ENCODE results near the gene TTC27. TPM values are rescaled to one million over a fixed set of nuclear protein-coding genes. Genes with fewer than 3 reads are reported as not detected.

The TTC27 gene
- total and polyA plus RNA-seq, 2 of the 13 experiments (the other 11 are each of a cell fraction or from before 2014, with no cell fraction given) = 26.7 to 44.7 TPM

GRCh38 chr2:32773448-32773808 is 145.6 kb downstream of the TTC27 start:
- no TSS peak for BruUV-seq (replicated peaks)
- Histone ChIP-seq H3K9me3 (ENCODE audit: low read length) (no peaks in the 10 kb centered on the region), H2AFZ (ENCODE audit: low read length) (no peak overlapping the region), H4K20me1 (ENCODE audit: insufficient read depth, low read length) (no peaks in the 10 kb centered on the region), H3K4me2 (ENCODE audit: low read depth, low read length) (no peak overlapping the region), H3K27me3 (ENCODE audit: control insufficient read depth in 1 of 2, insufficient read depth in 2 of 2, low read length in 2 of 2) (no peaks in the 10 kb centered on the region), H3K9ac (ENCODE audit: insufficient read depth, low read depth, low read length) (no peak overlapping the region), H3K36me3 (replicated peaks in 1 of 2; ENCODE audit: control insufficient read depth in 1 of 2, insufficient read depth in 2 of 2, low read length in 2 of 2) (no peaks in the 10 kb centered on the region; a peak in 2 of 5 replicates), H3K4me1 (ENCODE audit: insufficient read depth, low read length) (peaks cover 11% of the 10 kb centered on the region), H3K27ac (ENCODE audit: extremely low read length, insufficient read depth, low read length) (no peak overlapping the region), H3K79me2 (ENCODE audit: insufficient read depth, low read length) (no peaks in the 10 kb centered on the region), H3K4me3 (replicated peaks in 1 of 3; ENCODE audit: insufficient read depth in 1 of 3, low read depth in 2 of 3, low read length in 3 of 3) (no peak overlapping the region)
- ATAC-seq = no peak
- TF ChIP-seq, protein P1, sequence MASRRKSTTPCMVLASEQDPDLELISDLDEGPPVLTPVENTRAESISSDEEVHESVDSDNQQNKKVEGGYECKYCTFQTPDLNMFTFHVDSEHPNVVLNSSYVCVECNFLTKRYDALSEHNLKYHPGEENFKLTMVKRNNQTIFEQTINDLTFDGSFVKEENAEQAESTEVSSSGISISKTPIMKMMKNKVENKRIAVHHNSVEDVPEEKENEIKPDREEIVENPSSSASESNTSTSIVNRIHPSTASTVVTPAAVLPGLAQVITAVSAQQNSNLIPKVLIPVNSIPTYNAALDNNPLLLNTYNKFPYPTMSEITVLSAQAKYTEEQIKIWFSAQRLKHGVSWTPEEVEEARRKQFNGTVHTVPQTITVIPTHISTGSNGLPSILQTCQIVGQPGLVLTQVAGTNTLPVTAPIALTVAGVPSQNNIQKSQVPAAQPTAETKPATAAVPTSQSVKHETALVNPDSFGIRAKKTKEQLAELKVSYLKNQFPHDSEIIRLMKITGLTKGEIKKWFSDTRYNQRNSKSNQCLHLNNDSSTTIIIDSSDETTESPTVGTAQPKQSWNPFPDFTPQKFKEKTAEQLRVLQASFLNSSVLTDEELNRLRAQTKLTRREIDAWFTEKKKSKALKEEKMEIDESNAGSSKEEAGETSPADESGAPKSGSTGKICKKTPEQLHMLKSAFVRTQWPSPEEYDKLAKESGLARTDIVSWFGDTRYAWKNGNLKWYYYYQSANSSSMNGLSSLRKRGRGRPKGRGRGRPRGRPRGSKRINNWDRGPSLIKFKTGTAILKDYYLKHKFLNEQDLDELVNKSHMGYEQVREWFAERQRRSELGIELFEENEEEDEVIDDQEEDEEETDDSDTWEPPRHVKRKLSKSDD (CRISPR knock-in tag; IDR thresholded peaks at IDR 0.05; ENCODE audit: low read depth) = no peak
- TF ChIP-seq NFRKB (IDR thresholded peaks at IDR 0.05) (no peak), SIN3A (IDR thresholded peaks at IDR 0.05; ENCODE audit: borderline replicate concordance, low read depth, low read length) (no peak), WIZ (CRISPR knock-in tag; IDR thresholded peaks at IDR 0.05) (no peak), ZNF484 (CRISPR knock-in tag; IDR thresholded peaks at IDR 0.05; ENCODE audit: borderline replicate concordance, low read depth) (no peak), NFYB (CRISPR knock-in tag; IDR thresholded peaks at IDR 0.05) (no peak), MIXL1 (CRISPR knock-in tag; IDR thresholded peaks at IDR 0.05) (no peak), RAD21 (CRISPR knock-in tag; IDR thresholded peaks at IDR 0.05) (no peak), RAD51 (IDR thresholded peaks at IDR 0.05; ENCODE audit: borderline replicate concordance) (no peak), TBX3 (IDR thresholded peaks at IDR 0.05; ENCODE audit: borderline replicate concordance) (no peak), FOXA3 (CRISPR knock-in tag; IDR thresholded peaks at IDR 0.05) (no peak), ZNF562 (CRISPR knock-in tag; IDR thresholded peaks at IDR 0.05; ENCODE audit: borderline replicate concordance) (no peak)
- TF ChIP-seq, protein P2, sequence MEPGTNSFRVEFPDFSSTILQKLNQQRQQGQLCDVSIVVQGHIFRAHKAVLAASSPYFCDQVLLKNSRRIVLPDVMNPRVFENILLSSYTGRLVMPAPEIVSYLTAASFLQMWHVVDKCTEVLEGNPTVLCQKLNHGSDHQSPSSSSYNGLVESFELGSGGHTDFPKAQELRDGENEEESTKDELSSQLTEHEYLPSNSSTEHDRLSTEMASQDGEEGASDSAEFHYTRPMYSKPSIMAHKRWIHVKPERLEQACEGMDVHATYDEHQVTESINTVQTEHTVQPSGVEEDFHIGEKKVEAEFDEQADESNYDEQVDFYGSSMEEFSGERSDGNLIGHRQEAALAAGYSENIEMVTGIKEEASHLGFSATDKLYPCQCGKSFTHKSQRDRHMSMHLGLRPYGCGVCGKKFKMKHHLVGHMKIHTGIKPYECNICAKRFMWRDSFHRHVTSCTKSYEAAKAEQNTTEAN (CRISPR knock-in tag; conservative IDR thresholded peaks at IDR 0.05) = no peak
- TF ChIP-seq, protein P3, sequence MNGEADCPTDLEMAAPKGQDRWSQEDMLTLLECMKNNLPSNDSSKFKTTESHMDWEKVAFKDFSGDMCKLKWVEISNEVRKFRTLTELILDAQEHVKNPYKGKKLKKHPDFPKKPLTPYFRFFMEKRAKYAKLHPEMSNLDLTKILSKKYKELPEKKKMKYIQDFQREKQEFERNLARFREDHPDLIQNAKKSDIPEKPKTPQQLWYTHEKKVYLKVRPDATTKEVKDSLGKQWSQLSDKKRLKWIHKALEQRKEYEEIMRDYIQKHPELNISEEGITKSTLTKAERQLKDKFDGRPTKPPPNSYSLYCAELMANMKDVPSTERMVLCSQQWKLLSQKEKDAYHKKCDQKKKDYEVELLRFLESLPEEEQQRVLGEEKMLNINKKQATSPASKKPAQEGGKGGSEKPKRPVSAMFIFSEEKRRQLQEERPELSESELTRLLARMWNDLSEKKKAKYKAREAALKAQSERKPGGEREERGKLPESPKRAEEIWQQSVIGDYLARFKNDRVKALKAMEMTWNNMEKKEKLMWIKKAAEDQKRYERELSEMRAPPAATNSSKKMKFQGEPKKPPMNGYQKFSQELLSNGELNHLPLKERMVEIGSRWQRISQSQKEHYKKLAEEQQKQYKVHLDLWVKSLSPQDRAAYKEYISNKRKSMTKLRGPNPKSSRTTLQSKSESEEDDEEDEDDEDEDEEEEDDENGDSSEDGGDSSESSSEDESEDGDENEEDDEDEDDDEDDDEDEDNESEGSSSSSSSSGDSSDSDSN (CRISPR knock-in tag; IDR thresholded peaks at IDR 0.05) = no peak
- intact Hi-C loops (cut with micrococcal nuclease; ENCODE audit: unreplicated experiment) (loop anchor here (2.0 kb wide), 3 partner anchors 259 to 809 kb away; no protein-coding TSS in a partner anchor), in situ Hi-C loops (cut with HindIII; ENCODE audit: extremely low pct_ligation_motif_present, low pct_unique_long_range_greater_than_20kb) (loop anchor here (5.0 to 25.0 kb wide), 4 partner anchors 174 to 814 kb away; partner anchors contain the start of genes FAM98A and LTBP1)
- FAIRE-seq = no peak
- CTCF ChIA-PET (ENCODE audit: low intra/inter-chr PET ratio, low total read pairs) = interaction anchor here (1.7 to 2.8 kb wide), 2 partner anchors 173 to 600 kb away, joined by 13 to 27 read pairs; partner anchors contain the start of gene LTBP1
- POLR2A ChIA-PET = no interaction called here
- 97% methylated on average over 5 of the region's 5 CpGs for WGBS (ENCODE audit: low lambda C conversion rate)
- DNase-seq (ENCODE audit: low spot score) = no peak

Measured in HepG2 (cell line).